AG04449 (cell line): Measurements from ENCODE around the gene CRISP3.

Experiments used
- CTCF ChIA-PET: fragments of 350-600 bp; formaldehyde crosslinking; extraction: SDS; loops from one replicate; lab custom pipeline; 2021; ENCODE audit warnings: antibody characterized with exemption; lab: Yijun Ruan, JAX
- POLR2A ChIA-PET: fragments of 400-600, 350-600 bp; formaldehyde crosslinking; extraction: SDS; loops from one replicate; lab custom pipeline; 2020; ENCODE audit warnings: antibody characterized with exemption, inconsistent platforms; lab: Yijun Ruan, JAX
- DNase-seq: peaks from one replicate; pipeline ENCODE4 v3.0.0-alpha.2; 2010; ENCODE audit warnings: low read depth, low spot score
- H3K4me3 ChIP-seq: 2 replicates; pipeline ENCODE4 v1.5.1; 2011; ENCODE audit warnings: low read depth, mild to moderate bottlenecking, control low read depth, low read length
- CTCF ChIP-seq: IDR thresholded peaks from one replicate; pipeline ENCODE4 v1.5.1; 2011; ENCODE audit warnings: mild to moderate bottlenecking, moderate library complexity, low read length, control low read depth, inconsistent platforms; ENCODE audit not compliant: insufficient read depth; ENCODE audit errors: missing control alignments

CRISP3 gene

GRCh38 chr6:49744259-49744658 is at the start of gene CRISP3:
Gene CRISP3 (minus strand): TSS chr6:49744388. CDS start chr6:49744367, 21 bp downstream.
- no peak for TF ChIP-seq CTCF
- POLR2A ChIA-PET, result no interaction called here
- no peak within 1 kb of the TSS for H3K4me3 ChIP-seq
- CTCF ChIA-PET, result no interaction called here
- no peak for DNase-seq

GRCh38 chr6:49790341-49790740 is 46.2 kb upstream of the CRISP3 start:
- H3K4me3 ChIP-seq, result no peak overlapping the region
- no peak for TF ChIP-seq CTCF
- ChIA-PET POLR2A (no interaction called here), CTCF (no interaction called here)
- DNase-seq, result no peak

- H3K4me3 ChIP-seq, result no peak within 1 kb of the TSS
- TF ChIP-seq CTCF, result no peak
- POLR2A ChIA-PET, result no interaction called here
- CTCF ChIA-PET, result no interaction called here
- DNase-seq, result no peak
Observed at GRCh38 chr6:49787176-49787575, 43.0 kb upstream of the CRISP3 start, which contains the start of gene PGK2. Gene PGK2 (minus strand): TSS chr6:49787285. CDS start chr6:49787187, 98 bp downstream.

- DNase-seq, result no peak
- no peak overlapping the region for H3K4me3 ChIP-seq
- CTCF ChIA-PET, result no interaction called here
- TF ChIP-seq CTCF, result no peak
- POLR2A ChIA-PET, result no interaction called here
Observed at GRCh38 chr6:49784272-49784671, 40.1 kb upstream of the CRISP3 start.

GRCh38 chr6:49782725-49783124 is 38.5 kb upstream of the CRISP3 start:
- DNase-seq, result no peak
- H3K4me3 ChIP-seq, result no peak overlapping the region
- no peak for TF ChIP-seq CTCF
- POLR2A ChIA-PET, result no interaction called here
- CTCF ChIA-PET, result no interaction called here

- CTCF ChIA-PET, result no interaction called here
- POLR2A ChIA-PET, result no interaction called here
- H3K4me3 ChIP-seq, result no peak overlapping the region
- DNase-seq, result no peak
- TF ChIP-seq CTCF, result no peak
Observed at GRCh38 chr6:49782293-49782692, 38.1 kb upstream of the CRISP3 start.
